Ovary (tissue), 3 donors: ENCODE results near the gene ZNF638.

Source experiments
- CTCF ChIP-seq, 3 donors: fragments of 450-650 bp in 2 of 3; fragments of 200-600 bp in 1 of 3; IDR thresholded peaks; one replicate each; pipeline versions ENCODE4 v1.5.1 to v1.8.0; 2016 to 2022; ENCODE audit warnings: antibody characterized with exemption in 3 of 3, mild to moderate bottlenecking in 1 of 3
- EP300 ChIP-seq: sonication (generic); formaldehyde crosslinking; IDR thresholded peaks from one replicate; pipeline ENCODE4 v1.6.1; 2017; ENCODE audit warnings: antibody characterized with exemption
- donor health status: DM: no; HTN: no; CAD: no.

- TF ChIP-seq CTCF (IDR thresholded peaks at IDR 0.05): no peak
- TF ChIP-seq EP300: no peak
Observed at GRCh38 chr2:71361631-71362030, 30.0 kb downstream of the ZNF638 start.
